Body of pancreas (tissue), 4 donors: ENCODE measurements around the gene CREB5.

Source experiments
- POLR2A ChIP-seq, 3 donors: fragments of 450-650 bp; IDR thresholded peaks; one replicate each; pipeline ENCODE4 v1.6.1; 2016; ENCODE audit warnings: antibody characterized with exemption in 3 of 3, mild to moderate bottlenecking in 2 of 3
- TF ChIP-seq, protein P1 (sequence below), 7 experiments: fragments of 450-650 bp in 4 of 7; fragments of 200-600 bp in 3 of 7; sonication (generic) in 3 of 7; IDR thresholded peaks; one replicate each; pipeline ENCODE4 v1.5.1; 2016 to 2019; ENCODE audit warnings: antibody characterized with exemption in 7 of 7

DNA sequence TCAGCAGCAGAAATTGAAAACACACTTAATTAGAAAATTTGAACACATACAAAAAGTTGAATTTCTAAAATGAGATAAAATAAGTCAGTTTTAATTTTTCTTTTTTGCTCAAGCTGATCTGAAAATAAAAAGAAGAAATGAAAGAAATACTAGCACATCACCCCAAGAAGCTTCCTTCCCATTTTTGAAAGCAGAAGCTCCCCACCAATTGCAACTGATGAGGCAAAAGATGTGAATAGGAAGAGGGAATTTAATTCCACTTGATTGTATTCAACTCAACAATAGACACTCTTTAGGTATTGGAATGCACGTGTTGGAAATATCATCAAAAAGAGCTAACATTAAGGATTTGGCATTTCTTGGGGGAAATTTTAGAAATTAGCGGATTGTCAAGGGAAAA, 370.0 kb downstream of the CREB5 start:
- no peak for TF ChIP-seq POLR2A (IDR thresholded peaks at IDR 0.05)
- TF ChIP-seq, protein P1, sequence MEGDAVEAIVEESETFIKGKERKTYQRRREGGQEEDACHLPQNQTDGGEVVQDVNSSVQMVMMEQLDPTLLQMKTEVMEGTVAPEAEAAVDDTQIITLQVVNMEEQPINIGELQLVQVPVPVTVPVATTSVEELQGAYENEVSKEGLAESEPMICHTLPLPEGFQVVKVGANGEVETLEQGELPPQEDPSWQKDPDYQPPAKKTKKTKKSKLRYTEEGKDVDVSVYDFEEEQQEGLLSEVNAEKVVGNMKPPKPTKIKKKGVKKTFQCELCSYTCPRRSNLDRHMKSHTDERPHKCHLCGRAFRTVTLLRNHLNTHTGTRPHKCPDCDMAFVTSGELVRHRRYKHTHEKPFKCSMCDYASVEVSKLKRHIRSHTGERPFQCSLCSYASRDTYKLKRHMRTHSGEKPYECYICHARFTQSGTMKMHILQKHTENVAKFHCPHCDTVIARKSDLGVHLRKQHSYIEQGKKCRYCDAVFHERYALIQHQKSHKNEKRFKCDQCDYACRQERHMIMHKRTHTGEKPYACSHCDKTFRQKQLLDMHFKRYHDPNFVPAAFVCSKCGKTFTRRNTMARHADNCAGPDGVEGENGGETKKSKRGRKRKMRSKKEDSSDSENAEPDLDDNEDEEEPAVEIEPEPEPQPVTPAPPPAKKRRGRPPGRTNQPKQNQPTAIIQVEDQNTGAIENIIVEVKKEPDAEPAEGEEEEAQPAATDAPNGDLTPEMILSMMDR (IDR thresholded peaks at IDR 0.05): no peak
